Thoracic aorta (tissue), 2 donors: ENCODE data around the gene FTMT. TPM values are rescaled to one million over a fixed set of nuclear protein-coding genes. Genes with fewer than 3 reads are reported as not detected.

ENCODE experiments used
- ATAC-seq: fragments of 150-250 bp; one replicate; pipeline ENCODE4 v1.8.0; 2017; ENCODE audit warnings: low read depth; ENCODE audit not compliant: insufficient number of reproducible peaks, low FRiP score
- DNase-seq: peaks from one replicate; pipeline ENCODE4 v3.0.0-alpha.2; 2020; ENCODE audit warnings: low spot score
- H3K27ac ChIP-seq, 2 donors: fragments of 200-600 bp; sonication (generic); 1 replicate in 1 of 2; 2 replicates in 1 of 2; pipeline ENCODE4 v1.5.1; 2016; ENCODE audit warnings: mild to moderate bottlenecking in 2 of 2, moderate library complexity in 2 of 2
- H3K27me3 ChIP-seq: fragments of 200-600 bp; sonication (generic); replicated peaks from 2 replicates; pipeline ENCODE4 v1.6.0; 2016; ENCODE audit warnings: mild to moderate bottlenecking; ENCODE audit not compliant: insufficient read depth
- H3K36me3 ChIP-seq: fragments of 200-600 bp; sonication (generic); one replicate; pipeline ENCODE4 v1.5.1; 2016
- H3K4me1 ChIP-seq, 2 donors: fragments of 200-600 bp; sonication (generic); 1 replicate in 1 of 2; 2 replicates in 1 of 2; pipeline versions ENCODE4 v1.5.1 to v1.6.0; 2016; ENCODE audit warnings: low read depth in 2 of 2, mild to moderate bottlenecking in 1 of 2; ENCODE audit not compliant: control insufficient read depth in 1 of 2
- H3K4me3 ChIP-seq: fragments of 200-600 bp; sonication (generic); 2 replicates; pipeline ENCODE4 v1.5.1; 2016; ENCODE audit warnings: mild to moderate bottlenecking
- H3K9me3 ChIP-seq: fragments of 200-600 bp; sonication (generic); 2 replicates; pipeline ENCODE4 v1.5.1; 2016
- total RNA-seq, 2 donors: library from RNA; depleted of rRNA; stranded (reverse); fragments of >200 nt; gene quantifications; one replicate each; pipeline versions ENCODE4 v1.1.0 to v1.2.3, GENCODE V29; 2016
- TF ChIP-seq, protein P1 (sequence below): fragments of 200-600 bp; sonication (generic); IDR thresholded peaks from one replicate; pipeline ENCODE4 v1.5.1; 2019; ENCODE audit warnings: antibody characterized with exemption

The FTMT gene
- total RNA-seq, 2 donors from 2014 or later, result not detected

DNA sequence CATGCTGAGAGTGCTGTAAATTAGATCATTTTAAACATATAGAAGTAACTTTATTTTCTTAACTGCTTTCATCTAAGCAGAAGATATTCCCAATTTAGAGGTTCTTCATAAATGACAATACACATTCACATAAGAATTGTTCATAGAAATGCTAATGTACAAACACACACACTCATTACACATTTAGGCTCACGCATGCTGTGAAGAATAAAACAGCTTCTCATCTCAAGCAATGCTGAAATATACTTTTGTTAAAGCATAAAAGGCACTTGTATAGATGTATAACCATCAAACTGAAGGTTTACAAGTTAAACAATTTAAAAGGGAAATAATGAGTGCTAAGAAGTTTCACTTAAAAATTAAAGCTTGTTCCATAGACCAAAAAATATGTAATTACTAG is 18.1 kb upstream of the FTMT start:
- no peak overlapping the region for H3K27ac ChIP-seq
- DNase-seq (no peak), ATAC-seq (no peak)
- no peaks in the 10 kb centered on the region for H3K9me3 ChIP-seq
- H3K4me1 ChIP-seq, result no peaks in the 10 kb centered on the region
- no peaks in the 10 kb centered on the region for H3K36me3 ChIP-seq
- no peak overlapping the region for H3K4me3 ChIP-seq
- no peaks in the 10 kb centered on the region for H3K27me3 ChIP-seq
- TF ChIP-seq, protein P1, sequence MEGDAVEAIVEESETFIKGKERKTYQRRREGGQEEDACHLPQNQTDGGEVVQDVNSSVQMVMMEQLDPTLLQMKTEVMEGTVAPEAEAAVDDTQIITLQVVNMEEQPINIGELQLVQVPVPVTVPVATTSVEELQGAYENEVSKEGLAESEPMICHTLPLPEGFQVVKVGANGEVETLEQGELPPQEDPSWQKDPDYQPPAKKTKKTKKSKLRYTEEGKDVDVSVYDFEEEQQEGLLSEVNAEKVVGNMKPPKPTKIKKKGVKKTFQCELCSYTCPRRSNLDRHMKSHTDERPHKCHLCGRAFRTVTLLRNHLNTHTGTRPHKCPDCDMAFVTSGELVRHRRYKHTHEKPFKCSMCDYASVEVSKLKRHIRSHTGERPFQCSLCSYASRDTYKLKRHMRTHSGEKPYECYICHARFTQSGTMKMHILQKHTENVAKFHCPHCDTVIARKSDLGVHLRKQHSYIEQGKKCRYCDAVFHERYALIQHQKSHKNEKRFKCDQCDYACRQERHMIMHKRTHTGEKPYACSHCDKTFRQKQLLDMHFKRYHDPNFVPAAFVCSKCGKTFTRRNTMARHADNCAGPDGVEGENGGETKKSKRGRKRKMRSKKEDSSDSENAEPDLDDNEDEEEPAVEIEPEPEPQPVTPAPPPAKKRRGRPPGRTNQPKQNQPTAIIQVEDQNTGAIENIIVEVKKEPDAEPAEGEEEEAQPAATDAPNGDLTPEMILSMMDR, result no peak

DNA sequence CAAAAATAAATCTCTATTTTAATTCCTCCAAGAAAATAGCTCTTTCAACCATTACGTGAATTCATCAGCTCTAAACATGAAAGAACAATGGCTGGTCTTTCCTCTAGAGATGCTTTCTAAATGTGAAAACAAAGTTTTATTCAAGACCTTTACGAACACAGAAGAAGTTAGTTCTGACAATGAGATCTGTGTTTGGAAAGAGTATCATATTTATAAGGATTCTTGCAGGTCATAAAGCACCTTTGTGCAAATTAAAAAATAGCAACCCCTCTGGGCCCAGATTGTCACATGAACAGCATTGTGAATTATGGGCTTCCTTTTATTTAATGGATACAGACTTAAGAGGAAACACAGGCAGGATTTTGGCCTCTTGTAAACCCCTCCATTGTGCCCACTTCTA is 17.7 kb upstream of the FTMT start:
- Histone ChIP-seq H3K4me3 (no peak overlapping the region), H3K27me3 (no peaks in the 10 kb centered on the region), H3K9me3 (no peaks in the 10 kb centered on the region), H3K36me3 (no peaks in the 10 kb centered on the region), H3K27ac (no peak overlapping the region), H3K4me1 (no peaks in the 10 kb centered on the region)
- no peak for ATAC-seq
- DNase-seq, result no peak
- TF ChIP-seq, protein P1, result no peak

DNA sequence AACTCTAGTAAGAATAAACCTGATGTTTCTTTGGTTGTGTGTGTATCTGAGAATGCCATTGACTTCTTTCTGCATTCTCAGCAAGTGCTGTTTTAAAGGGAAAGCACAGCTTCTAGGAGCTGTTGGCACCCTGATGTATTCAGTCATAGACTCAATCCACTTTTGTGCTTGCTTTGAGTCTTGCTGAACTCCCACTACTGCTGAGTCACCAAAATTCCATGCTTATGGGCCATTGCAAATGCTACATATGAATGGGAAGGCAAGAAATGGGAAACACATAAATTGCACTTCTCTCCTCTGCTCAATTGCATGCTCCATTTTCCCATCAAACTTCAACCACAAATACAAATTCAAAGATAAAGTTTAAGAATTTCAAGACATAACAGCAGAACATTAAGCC is 9.8 kb upstream of the FTMT start:
- TF ChIP-seq, protein P1, result no peak
- H3K27ac ChIP-seq, result no peak overlapping the region
- H3K27me3 ChIP-seq, result no peaks in the 10 kb centered on the region
- no peaks in the 10 kb centered on the region for H3K9me3 ChIP-seq
- no peaks in the 10 kb centered on the region for H3K4me1 ChIP-seq
- H3K4me3 ChIP-seq, result no peak overlapping the region
- no peak for DNase-seq
- no peaks in the 10 kb centered on the region for H3K36me3 ChIP-seq
- no peak for ATAC-seq

DNA sequence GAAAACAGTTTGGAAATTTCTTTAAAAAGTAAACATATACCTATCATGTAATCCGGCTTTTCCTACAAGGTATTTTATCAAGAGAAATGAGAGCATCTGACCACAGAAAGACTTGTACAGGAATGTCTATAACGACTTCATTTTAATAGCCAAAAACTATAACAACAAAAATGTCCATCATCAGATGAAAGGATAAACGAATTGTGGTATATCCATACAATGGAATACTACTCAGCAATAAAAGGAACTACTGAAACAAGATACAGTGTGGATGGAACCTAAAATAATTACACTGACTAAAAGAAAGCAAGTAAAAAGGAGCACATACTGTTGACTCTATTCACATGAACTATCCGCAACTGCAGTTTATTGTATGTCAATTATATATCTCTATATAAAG is 1.4 kb upstream of the FTMT start:
- Histone ChIP-seq H3K27ac (no peak overlapping the region), H3K9me3 (no peaks in the 10 kb centered on the region), H3K4me1 (no peaks in the 10 kb centered on the region), H3K36me3 (no peaks in the 10 kb centered on the region), H3K27me3 (no peaks in the 10 kb centered on the region), H3K4me3 (no peak overlapping the region)
- DNase-seq (no peak), ATAC-seq (no peak)
- TF ChIP-seq, protein P1, result no peak

DNA sequence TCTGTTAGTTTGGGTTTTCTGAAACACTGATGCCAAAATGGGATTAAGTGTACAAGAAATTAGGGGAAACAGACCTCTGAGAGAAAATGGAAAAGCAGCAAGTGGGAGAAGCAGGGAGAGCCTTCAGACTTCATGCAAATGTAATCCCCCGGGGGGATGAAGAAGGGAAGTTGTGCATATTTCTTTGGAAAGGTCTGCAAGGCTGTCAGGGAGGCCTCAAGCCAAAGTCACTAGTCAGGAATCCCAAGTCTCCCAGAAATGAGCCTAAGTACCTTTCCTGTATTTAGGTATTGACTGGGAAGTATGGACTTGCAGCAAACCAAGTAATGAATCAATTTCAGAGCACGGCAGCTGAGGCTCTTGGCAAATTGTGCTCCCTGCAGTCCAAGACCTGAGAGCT is 2.2 kb downstream of the FTMT start:
- Histone ChIP-seq H3K4me1 (no peaks in the 10 kb centered on the region), H3K4me3 (no peak overlapping the region), H3K9me3 (no peaks in the 10 kb centered on the region), H3K36me3 (no peaks in the 10 kb centered on the region), H3K27me3 (no peaks in the 10 kb centered on the region), H3K27ac (no peak overlapping the region)
- ATAC-seq (no peak), DNase-seq (no peak)
- TF ChIP-seq, protein P1, result no peak
